HG03025 (cell line): ENCODE results near the gene FXYD7.

Source experiments
- ATAC-seq: cut with Tn5 transposase; IDR thresholded peaks from one replicate; pipeline ENCODE4 v1.9.1; 2021; ENCODE audit warnings: mild to moderate bottlenecking, moderate library complexity; ENCODE audit not compliant: unreplicated experiment, low FRiP score

The FXYD7 gene

GRCh38 chr19:35162471-35163326, 19.6 kb downstream of the FXYD7 start:
- no peak for ATAC-seq

GRCh38 chr19:35164418-35164817, 21.4 kb downstream of the FXYD7 start:
- ATAC-seq = no peak

- ATAC-seq = no peak
These were observed 22.4 kb downstream of the FXYD7 start for GRCh38 chr19:35165200-35166058.

- no peak for ATAC-seq
These were observed 23.3 kb downstream of the FXYD7 start for GRCh38 chr19:35166100-35167063.

- ATAC-seq = no peak
These were observed 24.4 kb downstream of the FXYD7 start for GRCh38 chr19:35167251-35168119.

- ATAC-seq = no peak
These were observed 25.1 kb downstream of the FXYD7 start for GRCh38 chr19:35168196-35168595.

- no peak for ATAC-seq
These were observed 26.4 kb downstream of the FXYD7 start for GRCh38 chr19:35169221-35169995.

GRCh38 chr19:35170359-35171061, 27.5 kb downstream of the FXYD7 start:
- no peak for ATAC-seq

- ATAC-seq = no peak
These were observed 28.7 kb downstream of the FXYD7 start for GRCh38 chr19:35171730-35172129.

- no peak for ATAC-seq
These were observed 31.2 kb downstream of the FXYD7 start for GRCh38 chr19:35174226-35174625.

- no peak for ATAC-seq
These were observed 33.1 kb downstream of the FXYD7 start for GRCh38 chr19:35176181-35176570.

GRCh38 chr19:35177377-35178274, 34.6 kb downstream of the FXYD7 start:
- no peak for ATAC-seq

- no peak for ATAC-seq
These were observed 35.6 kb downstream of the FXYD7 start for GRCh38 chr19:35178701-35179100.

- no peak for ATAC-seq
These were observed 36.8 kb downstream of the FXYD7 start for GRCh38 chr19:35179830-35180229.

- no peak for ATAC-seq
These were observed 38.3 kb downstream of the FXYD7 start for GRCh38 chr19:35181387-35181786.

GRCh38 chr19:35184267-35184666, 41.2 kb downstream of the FXYD7 start:
- no peak for ATAC-seq

GRCh38 chr19:35184884-35185283, 41.8 kb downstream of the FXYD7 start:
- no peak for ATAC-seq
